ENCODE results near the gene NUDT22. TPM values are rescaled to one million over a fixed set of nuclear protein-coding genes. Genes with fewer than 3 reads are reported as not detected.

Gene NUDT22
- total and polyA plus RNA-seq, 2 of the 4 experiments (the other 2 are of a cell fraction), result 21.3 to 44.6 TPM

GRCh38 chr11:64219354-64219684 is 6.8 kb upstream of the NUDT22 start:
- Histone ChIP-seq H3K4me1 (ENCODE audit: control insufficient read depth, insufficient read depth, low read length) (no peaks in the 10 kb centered on the region), H2BK5ac (ENCODE audit: low read depth, low read length, poor library complexity, severe bottlenecking) (no peak overlapping the region), H4K20me1 (ENCODE audit: insufficient read depth, low read length) (no peaks in the 10 kb centered on the region), H3K14ac (replicated peaks; ENCODE audit: low read depth, low read length) (no peak overlapping the region), H3K9me1 (ENCODE audit: insufficient read depth, low read length) (0 out of 2 replicates have a peak, but pooled peaks cover 6% of the 10 kb centered on the region), H3K23ac (ENCODE audit: low read depth, low read length) (no peak overlapping the region), H2BK15ac (ENCODE audit: low read depth, low read length) (no peak overlapping the region), H4K8ac (ENCODE audit: low read depth in 2 of 2, low read length in 2 of 2) (no peak overlapping the region), H3K27me3 (ENCODE audit: control insufficient read depth, insufficient read depth, low read length) (no peaks in the 10 kb centered on the region), H4K91ac (ENCODE audit: insufficient read depth, low read depth, low read length) (no peak overlapping the region), H2BK120ac (ENCODE audit: low read depth, low read length) (no peak overlapping the region), H3K56ac (ENCODE audit: extremely low read depth, insufficient read depth, low read length) (no peak overlapping the region), H3K79me1 (ENCODE audit: low read depth in 1 of 2, low read length in 2 of 2) (peaks cover 4 to 6% of the 10 kb centered on the region in 2 experiments; a peak in 2 of 4 replicates), H2AK5ac (ENCODE audit: low read depth, low read length) (no peak overlapping the region), H3K4ac (ENCODE audit: low read depth, low read length) (no peak overlapping the region), H4K5ac (ENCODE audit: low read depth, low read length) (no peak overlapping the region), H3K9me3 (ENCODE audit: control insufficient read depth, insufficient read depth, low read length) (no peaks in the 10 kb centered on the region), H3K4me3 (ENCODE audit: insufficient read depth, low read depth, low read length) (no peak overlapping the region), H3K27ac (ENCODE audit: insufficient read depth, low read length) (no peak overlapping the region), H3K36me3 (ENCODE audit: control insufficient read depth, insufficient read depth, low read length) (peaks cover 5% of the 10 kb centered on the region), H2AFZ (replicated peaks; ENCODE audit: low read length, poor library complexity) (no peak overlapping the region), H2AK9ac (replicated peaks; ENCODE audit: low read depth, low read length, poor library complexity) (no peak overlapping the region), H3K4me2 (ENCODE audit: low read depth, low read length) (no peak overlapping the region), H3K18ac (ENCODE audit: low read depth, low read length) (no peak overlapping the region), H2BK20ac (ENCODE audit: low read depth, low read length) (no peak overlapping the region), H3K9ac (ENCODE audit: low read depth, low read length) (no peak overlapping the region)
- TF ChIP-seq SMC3 (IDR thresholded peaks at IDR 0.05; ENCODE audit: low read depth, low read length), result no peak
- no peak for TF ChIP-seq FOS (IDR thresholded peaks at IDR 0.05; ENCODE audit: low read depth, low read length)
- TF ChIP-seq MAZ (IDR thresholded peaks at IDR 0.05; ENCODE audit: borderline replicate concordance, low read depth, low read length), result no peak
- no peak for ATAC-seq (ENCODE audit: low read depth)
- 100% methylated on average over 1 of the region's 7 CpGs; no CpG with 5 or more reads in 1 of the 2 experiments for WGBS, 2 experiments (ENCODE audit: extremely low coverage in 2 of 2, insufficient read length in 1 of 2)
- no TSS peak for BruUV-seq (replicated peaks)
- dilution Hi-C loops (cut with HindIII; ENCODE audit: low sequenced_read_pairs, unreplicated experiment), result no loop called here
- in situ Hi-C loops (cut with MboI; ENCODE audit: low sequenced_read_pairs), result no loop called here
- DNase-seq, result no peak
- intact Hi-C loops (cut with micrococcal nuclease), result no loop called here
- ChIA-PET CTCF (no interaction called here), POLR2A (ENCODE audit: unreplicated experiment) (no interaction called here)

Measured in IMR-90 (cell line).